K562 (cell line): ENCODE results near the gene SNRPF. TPM values are rescaled to one million over a fixed set of nuclear protein-coding genes. Genes with fewer than 3 reads are reported as not detected.

Experiments used
- ATAC-seq: fragments of 200-7000 bp; cut with Tn5 transposase; 3 replicates; pipeline ENCODE4 v1.9.1; 2020; ENCODE audit warnings: moderate library complexity
- BruUV-seq: library from RNA; stranded (reverse); fragments of 400-500 nt; replicated peaks from 2 replicates; lab custom pipeline; 2021; lab: Mats Ljungman, UMichigan
- CTCF ChIA-PET: fragments of 300-600 bp; formaldehyde crosslinking; extraction: SDS; loops from one replicate; lab custom pipeline; 2021; ENCODE audit warnings: low intra/inter-chr PET ratio; lab: Yijun Ruan, JAX
- POLR2A ChIA-PET: fragments of 300-600, 350-650 bp; sonication (Branson Sonifier 250); formaldehyde crosslinking; extraction: SDS; loops from one replicate; lab custom pipeline; 2021; ENCODE audit warnings: antibody characterized with exemption, inconsistent platforms; lab: Yijun Ruan, JAX
- DNase-seq, 4 experiments: peaks; one replicate each; pipeline versions ENCODE4 v3.0.0 to v3.0.0-alpha.2; 2011 to 2018; ENCODE audit warnings: low spot score in 3 of 4, mixed read lengths in 3 of 4; ENCODE audit errors: extremely low read depth in 1 of 4
- FAIRE-seq: peaks from 2 replicates; lab custom pipeline; 2011; peaks lifted over from hg19 to GRCh38; lab: Jason Lieb, UNC
- H2AFZ ChIP-seq: 2 replicates; pipeline ENCODE4 v1.6.0; 2011; ENCODE audit warnings: low read depth, low read length, control low read depth, inconsistent platforms
- H3K27ac ChIP-seq: fragments of 200-600 bp; 3 replicates; pipeline ENCODE4 v1.8.0; 2011; ENCODE audit warnings: low read depth, mild to moderate bottlenecking, control low read depth, inconsistent platforms, low read length, moderate library complexity, mixed read lengths; ENCODE audit errors: extremely low read depth
- H3K27me3 ChIP-seq, 2 experiments: fragments of 300-600 bp in 1 of 2; 2 replicates in 1 of 2; 3 replicates in 1 of 2; pipeline versions ENCODE4 v1.6.0 to v1.8.0; 2011; ENCODE audit warnings: inconsistent platforms in 2 of 2, low read length in 2 of 2, mild to moderate bottlenecking in 1 of 2, mixed read lengths in 1 of 2, moderate library complexity in 1 of 2; ENCODE audit not compliant: control insufficient read depth in 2 of 2, insufficient read depth in 2 of 2
- H3K36me3 ChIP-seq: fragments of 300-600 bp; 3 replicates; pipeline ENCODE4 v1.8.0; 2011; ENCODE audit warnings: mild to moderate bottlenecking, low read length, inconsistent platforms; ENCODE audit not compliant: control insufficient read depth, insufficient read depth
- H3K4me1 ChIP-seq, 2 experiments: fragments of 200-600 bp in 1 of 2; replicated peaks in 1 of 2; 2 replicates in 1 of 2; 3 replicates in 1 of 2; pipeline versions ENCODE4 v1.5.1 to v1.8.0; 2011; ENCODE audit warnings: inconsistent platforms in 2 of 2, low read length in 2 of 2, mild to moderate bottlenecking in 1 of 2, mixed read lengths in 1 of 2, moderate library complexity in 1 of 2; ENCODE audit not compliant: control insufficient read depth in 2 of 2, insufficient read depth in 2 of 2
- H3K4me2 ChIP-seq: 2 replicates; pipeline ENCODE4 v1.6.1; 2011; ENCODE audit warnings: low read length, control low read depth, inconsistent platforms, mixed read lengths; ENCODE audit not compliant: insufficient read depth
- H3K4me3 ChIP-seq: fragments of 200-600 bp; sonication (generic), shearing (Covaris generic); 2 replicates; pipeline ENCODE4 v1.5.1; 2016; ENCODE audit warnings: control low read depth, inconsistent platforms
- H3K79me2 ChIP-seq: fragments of 200-600 bp; 3 replicates; pipeline ENCODE4 v1.8.0; 2011; ENCODE audit warnings: low read length, inconsistent platforms; ENCODE audit not compliant: control insufficient read depth, insufficient read depth
- H3K9ac ChIP-seq, 2 experiments: 2 replicates each; pipeline versions ENCODE4 v1.6.0 to v1.6.1; 2011; ENCODE audit warnings: low read depth in 2 of 2, low read length in 2 of 2, control low read depth in 1 of 2, inconsistent platforms in 1 of 2, mild to moderate bottlenecking in 1 of 2, mixed read lengths in 1 of 2; ENCODE audit not compliant: insufficient read depth in 1 of 2
- H3K9me1 ChIP-seq: one replicate; pipeline ENCODE4 v1.6.0; 2011; ENCODE audit warnings: inconsistent platforms, mild to moderate bottlenecking, low read length, moderate library complexity; ENCODE audit not compliant: control insufficient read depth, insufficient read depth
- H3K9me3 ChIP-seq: replicated peaks from 2 replicates; pipeline ENCODE4 v1.5.1; 2011; ENCODE audit warnings: low read depth, low read length, inconsistent platforms; ENCODE audit not compliant: control insufficient read depth, insufficient read depth
- H4K20me1 ChIP-seq: replicated peaks from 2 replicates; pipeline ENCODE4 v1.6.1; 2011; ENCODE audit warnings: low read length, inconsistent platforms, mixed read lengths; ENCODE audit not compliant: control insufficient read depth, insufficient read depth
- HDAC3 ChIP-seq: fragments of 450-650 bp; IDR thresholded peaks from 2 replicates; pipeline ENCODE4 v1.6.1; 2018; ENCODE audit warnings: borderline replicate concordance, mild to moderate bottlenecking, moderate library complexity; ENCODE audit not compliant: partially characterized antibody
- KDM2B ChIP-seq: fragments of 250-450 bp; sonication (Bioruptor Pico); IDR thresholded peaks from 2 replicates; pipeline ENCODE4 v1.8.0; 2021; ENCODE audit warnings: mild to moderate bottlenecking, moderate library complexity
- U2AF2 ChIP-seq: fragments of 200-400 bp; formaldehyde crosslinking; optimal IDR thresholded peaks from 2 replicates; pipeline ENCODE3; 2017; ENCODE audit warnings: low read depth, mild to moderate bottlenecking, low read length
- ZNF444 ChIP-seq: fragments of 250-450 bp; sonication (Bioruptor Pico); IDR thresholded peaks from 2 replicates; pipeline ENCODE4 v1.4.0; 2020; ENCODE audit warnings: mild to moderate bottlenecking, moderate library complexity
- WGBS: fragments of 100-300 bp; shearing (Covaris generic); methylation state at CpG from one replicate; pipeline ENCODE4 v1.1.6; 2016; ENCODE audit warnings: low coverage, mixed read lengths; ENCODE audit not compliant: insufficient coverage; ENCODE audit errors: missing lambda C conversion rate; 5-methylcytosine and 5-hydroxymethylcytosine counted together
- in situ Hi-C: fragments of 300-500 bp; cut with MboI; formaldehyde crosslinking; loops from 4 replicates; pipeline ENCODE4 v1.15.0; 2018; ENCODE audit warnings: inconsistent platforms, mixed read lengths
- intact Hi-C: fragments of 100-400 bp; cut with micrococcal nuclease; formaldehyde crosslinking; loops from 2 replicates; pipeline ENCODE4 v1.14.2; 2022
- polyA plus RNA-seq, 8 experiments: library from polyadenylated mRNA; depleted of rRNA in 4 of 8; stranded (reverse) in 5 of 8; unstranded in 3 of 8; fragments of >200 nt; fragmentation: Nextera tagmentation in 2 of 8; fragmentation: Illumina TruSeq in 1 of 8; extraction: Ambion mirVana in 2 of 8; extraction: Trizol in 1 of 8; gene quantifications; 2 replicates each; pipeline versions ENCODE4 v1.2.1 to v1.2.3, GENCODE V29; 2011 to 2014; ENCODE audit warnings: inconsistent platforms in 1 of 8, missing spikeins in 1 of 8
- total RNA-seq, 7 experiments: library from RNA; depleted of rRNA in 6 of 7; stranded (reverse); fragments of >200 nt in 6 of 7; fragmentation: Illumina TruSeq in 2 of 7; extraction: Trizol in 2 of 7; gene quantifications; 2 replicates each; pipeline versions ENCODE4 v1.2.1 to v1.2.3, GENCODE V29; 2011 to 2021; ENCODE audit warnings: low replicate concordance in 1 of 7
- TF ChIP-seq, protein P1 (sequence below), 3 experiments: IDR thresholded peaks in 2 of 3; conservative IDR thresholded peaks in 1 of 3; 2 replicates each; pipeline ENCODE4 v1.5.1; 2011 to 2012; ENCODE audit warnings: low read length in 3 of 3, mild to moderate bottlenecking in 3 of 3, control low read depth in 2 of 3, improper control_type of control experiment in 1 of 3, inconsistent platforms in 1 of 3, low read depth in 1 of 3, mixed read lengths in 1 of 3, moderate library complexity in 1 of 3; ENCODE audit not compliant: insufficient read depth in 2 of 3
- TF ChIP-seq, protein P2 (sequence below): fragments of 450-650 bp; formaldehyde crosslinking; IDR thresholded peaks from 2 replicates; pipeline ENCODE4 v1.4.0; 2020; ENCODE audit warnings: mild to moderate bottlenecking, moderate library complexity

The SNRPF gene
- total and polyA plus RNA-seq, 9 of the 15 experiments (the other 6 are each of a cell fraction or from before 2014, with no cell fraction given) = 37.9 to 205 (median 93.6) TPM

DNA sequence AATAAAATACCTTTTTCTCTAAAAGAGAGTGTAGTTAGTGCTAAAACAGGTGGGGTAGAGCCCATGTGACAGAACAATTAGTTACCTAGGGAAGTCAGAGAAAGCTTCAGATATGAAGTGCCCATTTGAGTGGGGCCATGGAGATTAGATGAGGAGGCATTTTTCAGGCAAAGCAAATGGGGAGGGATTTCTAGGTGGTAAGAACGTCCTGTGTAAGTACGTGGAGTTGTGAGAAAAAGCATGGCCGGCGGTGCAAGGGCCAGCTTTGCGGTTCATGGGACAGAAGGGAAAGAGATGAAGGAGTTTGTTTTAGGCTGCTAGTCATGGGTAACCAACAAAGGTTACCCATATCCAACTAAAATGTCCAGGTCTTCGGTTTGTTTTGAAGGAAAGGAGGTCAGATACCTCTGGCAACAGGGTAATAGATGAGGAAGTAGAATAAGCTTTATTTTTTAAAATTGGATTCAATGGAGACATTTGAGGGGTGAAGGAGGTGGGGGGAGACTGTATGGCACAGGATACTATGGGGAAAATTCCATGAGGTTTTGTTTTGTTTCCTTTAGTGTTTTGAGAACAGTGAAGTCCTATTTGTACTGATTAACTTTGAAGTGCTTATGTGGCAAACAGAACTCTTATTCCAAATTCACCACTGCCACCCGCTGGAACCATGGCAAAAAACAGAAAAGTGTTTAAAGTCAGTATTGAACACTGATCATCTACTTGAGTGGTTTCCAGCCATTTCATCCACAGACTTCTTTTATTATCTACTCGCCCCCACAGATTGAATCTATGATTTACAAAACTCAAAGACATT is 10.0 kb upstream of the SNRPF start (continued):
- TF ChIP-seq, protein P1, sequence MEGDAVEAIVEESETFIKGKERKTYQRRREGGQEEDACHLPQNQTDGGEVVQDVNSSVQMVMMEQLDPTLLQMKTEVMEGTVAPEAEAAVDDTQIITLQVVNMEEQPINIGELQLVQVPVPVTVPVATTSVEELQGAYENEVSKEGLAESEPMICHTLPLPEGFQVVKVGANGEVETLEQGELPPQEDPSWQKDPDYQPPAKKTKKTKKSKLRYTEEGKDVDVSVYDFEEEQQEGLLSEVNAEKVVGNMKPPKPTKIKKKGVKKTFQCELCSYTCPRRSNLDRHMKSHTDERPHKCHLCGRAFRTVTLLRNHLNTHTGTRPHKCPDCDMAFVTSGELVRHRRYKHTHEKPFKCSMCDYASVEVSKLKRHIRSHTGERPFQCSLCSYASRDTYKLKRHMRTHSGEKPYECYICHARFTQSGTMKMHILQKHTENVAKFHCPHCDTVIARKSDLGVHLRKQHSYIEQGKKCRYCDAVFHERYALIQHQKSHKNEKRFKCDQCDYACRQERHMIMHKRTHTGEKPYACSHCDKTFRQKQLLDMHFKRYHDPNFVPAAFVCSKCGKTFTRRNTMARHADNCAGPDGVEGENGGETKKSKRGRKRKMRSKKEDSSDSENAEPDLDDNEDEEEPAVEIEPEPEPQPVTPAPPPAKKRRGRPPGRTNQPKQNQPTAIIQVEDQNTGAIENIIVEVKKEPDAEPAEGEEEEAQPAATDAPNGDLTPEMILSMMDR (IDR thresholded peaks at IDR 0.05 in 2 of 3, conservative IDR thresholded peaks at IDR 0.05 in 1 of 3; ENCODE audit: insufficient read depth in 2 of 3, low read depth in 1 of 3, low read length in 3 of 3) = peak in 1 of 3 experiments; percentile 11; a peak in 1 of 6 replicates
- TF ChIP-seq U2AF2 = no peak
- TF ChIP-seq, all 486 proteins: peak for 2

DNA sequence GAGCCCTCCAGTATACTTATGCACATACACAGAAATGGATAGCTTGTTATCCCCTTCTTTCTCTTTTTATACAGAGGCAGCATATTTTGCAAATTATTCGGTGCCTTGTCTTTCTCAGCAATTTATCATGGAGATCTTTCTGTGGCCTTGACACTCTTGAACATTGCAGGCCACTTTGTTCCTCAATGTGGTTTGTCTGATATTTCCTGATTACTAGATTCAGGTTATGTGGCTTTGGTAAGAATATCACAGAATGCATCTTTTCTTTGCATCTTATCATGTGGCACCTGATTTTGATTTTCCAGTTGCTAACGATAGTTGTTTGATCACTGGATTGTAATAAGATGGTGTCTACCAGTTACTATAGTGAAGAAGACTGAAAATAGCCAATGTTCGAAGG is 7.1 kb upstream of the SNRPF start:
- Histone ChIP-seq H3K79me2 (no peaks in the 10 kb centered on the region), H3K4me2 (no peak overlapping the region), H3K9ac (no peak overlapping the region), H3K36me3 (no peaks in the 10 kb centered on the region), H3K4me1 (no peaks in the 10 kb centered on the region), H3K4me3 (no peak overlapping the region), H3K27ac (no peak overlapping the region), H3K9me3 (no peaks in the 10 kb centered on the region), H3K9me1 (no peaks in the 10 kb centered on the region), H2AFZ (no peak overlapping the region), H3K27me3 (peaks cover 9 to 19% of the 10 kb centered on the region in 2 experiments), H4K20me1 (no peaks in the 10 kb centered on the region)
- TF ChIP-seq HDAC3 = no peak
- TF ChIP-seq ZNF444 (CRISPR knock-in tag) = no peak
- no peak for TF ChIP-seq KDM2B (CRISPR knock-in tag)
- TF ChIP-seq, protein P2, sequence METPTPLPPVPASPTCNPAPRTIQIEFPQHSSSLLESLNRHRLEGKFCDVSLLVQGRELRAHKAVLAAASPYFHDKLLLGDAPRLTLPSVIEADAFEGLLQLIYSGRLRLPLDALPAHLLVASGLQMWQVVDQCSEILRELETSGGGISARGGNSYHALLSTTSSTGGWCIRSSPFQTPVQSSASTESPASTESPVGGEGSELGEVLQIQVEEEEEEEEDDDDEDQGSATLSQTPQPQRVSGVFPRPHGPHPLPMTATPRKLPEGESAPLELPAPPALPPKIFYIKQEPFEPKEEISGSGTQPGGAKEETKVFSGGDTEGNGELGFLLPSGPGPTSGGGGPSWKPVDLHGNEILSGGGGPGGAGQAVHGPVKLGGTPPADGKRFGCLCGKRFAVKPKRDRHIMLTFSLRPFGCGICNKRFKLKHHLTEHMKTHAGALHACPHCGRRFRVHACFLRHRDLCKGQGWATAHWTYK (CRISPR knock-in tag) = no peak
- intact Hi-C loops (no loop called here), in situ Hi-C loops (no loop called here)
- CTCF ChIA-PET = no interaction called here
- no peak for FAIRE-seq
- no peak for DNase-seq
- WGBS = 0% methylated on average over 3 of the region's 3 CpGs
- no peak for ATAC-seq
- BruUV-seq = no TSS peak
- POLR2A ChIA-PET = no interaction called here
